MM.1S (cell line): Measurements from ENCODE around the gene KDF1.

ENCODE experiments used
- DNase-seq: peaks from one replicate; pipeline ENCODE4 v3.0.0-alpha.2; 2015
- H2AFZ ChIP-seq: fragments of 300-600 bp; sonication (generic); 2 replicates; pipeline ENCODE4 v1.6.0; 2016; ENCODE audit warnings: antibody characterized with exemption, low read length
- H3F3A ChIP-seq: fragments of 300-600 bp; sonication (generic); 2 replicates; pipeline ENCODE4 v1.6.1; 2016; ENCODE audit warnings: mild to moderate bottlenecking, antibody characterized with exemption, low read length, moderate library complexity, mixed read lengths; ENCODE audit not compliant: insufficient read depth
- H3K27ac ChIP-seq: fragments of 300-600 bp; sonication (generic); 2 replicates; pipeline ENCODE4 v1.5.1; 2016; ENCODE audit warnings: mild to moderate bottlenecking, low read length
- H3K27me3 ChIP-seq: fragments of 300-600 bp; sonication (generic); replicated peaks from 2 replicates; pipeline ENCODE4 v1.6.0; 2016; ENCODE audit warnings: low read length; ENCODE audit not compliant: insufficient read depth
- H3K36me3 ChIP-seq: fragments of 300-600 bp; sonication (generic); replicated peaks from 2 replicates; pipeline ENCODE4 v1.6.1; 2016; ENCODE audit warnings: mild to moderate bottlenecking, low read length, mixed read lengths; ENCODE audit not compliant: insufficient read depth
- H3K4me1 ChIP-seq: fragments of 300-600 bp; sonication (generic); 2 replicates; pipeline ENCODE4 v1.6.1; 2016; ENCODE audit warnings: low read length, mixed read lengths
- H3K4me2 ChIP-seq: fragments of 300-600 bp; sonication (generic); 2 replicates; pipeline ENCODE4 v1.6.0; 2016; ENCODE audit warnings: low read depth, low read length
- H3K4me3 ChIP-seq: fragments of 300-600 bp; sonication (generic); 2 replicates; pipeline ENCODE4 v1.5.1; 2016; ENCODE audit warnings: low read length, mixed read lengths
- H3K79me2 ChIP-seq: fragments of 300-600 bp; sonication (generic); 2 replicates; pipeline ENCODE4 v1.6.1; 2016; ENCODE audit warnings: mixed run types, low read length, mixed read lengths
- H3K9ac ChIP-seq: fragments of 300-600 bp; sonication (generic); 2 replicates; pipeline ENCODE4 v1.6.1; 2016; ENCODE audit warnings: low read length, mixed read lengths
- H3K9me2 ChIP-seq: fragments of 300-600 bp; sonication (generic); replicated peaks from 2 replicates; pipeline ENCODE4 v1.6.1; 2016; ENCODE audit warnings: mild to moderate bottlenecking, low read length, mixed read lengths; ENCODE audit not compliant: insufficient read depth
- H3K9me3 ChIP-seq: fragments of 300-600 bp; sonication (generic); replicated peaks from 2 replicates; pipeline ENCODE4 v1.6.1; 2016; ENCODE audit warnings: mild to moderate bottlenecking, low read length, mixed read lengths; ENCODE audit not compliant: insufficient read depth
- H4K20me1 ChIP-seq: fragments of 300-600 bp; sonication (generic); 2 replicates; pipeline ENCODE4 v1.6.1; 2016; ENCODE audit warnings: mild to moderate bottlenecking, low read length, moderate library complexity, mixed read lengths; ENCODE audit not compliant: insufficient read depth
- CTCF ChIP-seq: fragments of 300-600 bp; sonication (generic); IDR thresholded peaks from 2 replicates; pipeline ENCODE4 v1.5.1; 2016; ENCODE audit warnings: antibody characterized with exemption, low read length, mixed read lengths
- EZH2 ChIP-seq: fragments of 300-600 bp; sonication (generic); optimal IDR thresholded peaks from 2 replicates; pipeline ENCODE3; 2017; ENCODE audit warnings: low read depth, mild to moderate bottlenecking, antibody characterized with exemption, low read length, mixed read lengths
- EZH2phosphoT487 ChIP-seq: fragments of 300-600 bp; sonication (generic); IDR thresholded peaks from 2 replicates; pipeline ENCODE4 v1.6.1; 2018; ENCODE audit warnings: antibody characterized with exemption, low read length

Gene KDF1

GRCh38 chr1:26922431-26922729, 37.9 kb downstream of the KDF1 start:
- peak overlapping the region; percentile 91 for H3K4me2 ChIP-seq
- 0 out of 2 replicates have a peak, but pooled peaks cover 4% of the 10 kb centered on the region for H3K36me3 ChIP-seq
- no peaks in the 10 kb centered on the region for H3F3A ChIP-seq
- H3K27ac ChIP-seq = no peak overlapping the region
- H4K20me1 ChIP-seq = no peaks in the 10 kb centered on the region
- H3K9ac ChIP-seq = peak overlapping the region; percentile 88
- no peak overlapping the region for H2AFZ ChIP-seq
- peaks cover 48% of the 10 kb centered on the region for H3K79me2 ChIP-seq
- peak overlapping the region; percentile 87 for H3K4me3 ChIP-seq
- DNase-seq = no peak
- TF ChIP-seq CTCF (no peak), EZH2 (no peak), EZH2phosphoT487 (no peak)
- H3K4me1 ChIP-seq = peaks cover 15% of the 10 kb centered on the region
- H3K27me3 ChIP-seq = no peaks in the 10 kb centered on the region
- H3K9me2 ChIP-seq = no peaks in the 10 kb centered on the region
- no peaks in the 10 kb centered on the region for H3K9me3 ChIP-seq

DNA sequence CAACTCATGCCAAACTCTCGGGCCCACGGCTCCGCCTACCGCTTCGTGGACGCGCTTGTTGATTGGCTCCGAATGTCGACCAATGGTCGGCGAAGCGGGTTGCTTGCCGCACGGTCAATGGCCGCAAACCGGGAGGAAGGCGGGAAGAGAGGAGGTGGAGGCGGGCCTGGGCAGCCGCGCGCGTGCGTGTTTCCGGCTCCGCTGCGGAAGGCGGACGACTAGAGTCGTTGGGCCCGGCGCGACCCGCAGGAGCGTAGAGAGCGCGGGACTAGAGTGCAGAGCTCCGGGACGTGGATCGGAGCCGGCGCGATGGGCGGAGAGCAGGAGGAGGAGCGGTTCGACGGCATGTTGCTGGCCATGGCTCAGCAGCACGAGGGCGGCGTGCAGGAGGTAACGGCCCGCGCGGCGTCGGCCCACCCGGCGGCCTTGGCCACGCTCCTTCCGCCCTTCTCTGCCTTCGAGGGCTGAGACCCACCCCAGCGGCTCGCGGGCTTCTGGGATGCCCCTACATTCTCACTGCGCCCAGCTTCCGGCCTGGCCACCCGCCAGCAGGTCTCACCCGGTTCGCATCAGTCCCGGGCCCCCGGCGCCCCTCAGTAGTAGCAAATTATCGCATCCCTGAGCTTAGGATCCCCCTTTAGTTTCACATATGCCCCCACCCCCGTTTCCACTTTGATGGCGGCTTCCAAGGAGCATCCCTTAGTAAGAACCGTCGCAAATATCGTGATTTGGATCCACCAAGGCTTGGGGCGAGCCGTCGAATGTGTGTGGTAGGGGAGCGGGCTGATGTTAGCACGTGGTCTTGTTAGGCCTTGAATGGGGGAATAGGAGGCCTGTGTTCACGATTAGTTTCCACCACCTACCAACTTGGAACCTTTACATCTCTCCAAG, 38.5 kb downstream of the KDF1 start, which contains the start of gene NUDC:
Gene NUDC (plus strand): TSS at position 204 of the 891 bp plus-strand sequence. CDS start 106 bp downstream, at position 310.
- H2AFZ ChIP-seq = peak within 1 kb of the TSS; percentile 86
- H3K27ac ChIP-seq = peak within 1 kb of the TSS; percentile 39; the same call in 1 of the 2 replicates
- H3K36me3 ChIP-seq = 0 out of 2 replicates have a peak, but pooled peaks cover 4% of the 10 kb centered on the region
- H3K4me1 ChIP-seq = peaks cover 15% of the 10 kb centered on the region
- DNase-seq = peak; percentile 99
- TF ChIP-seq EZH2phosphoT487 (no peak), EZH2 (no peak), CTCF (no peak)
- H3K4me2 ChIP-seq = peak within 1 kb of the TSS; percentile 91
- H3K9me3 ChIP-seq = no peaks in the 10 kb centered on the region
- peak within 1 kb of the TSS; percentile 88 for H3K9ac ChIP-seq
- H4K20me1 ChIP-seq = no peaks in the 10 kb centered on the region
- no peaks in the 10 kb centered on the region for H3K27me3 ChIP-seq
- no peaks in the 10 kb centered on the region for H3F3A ChIP-seq
- peak within 1 kb of the TSS; percentile 87 for H3K4me3 ChIP-seq
- peaks cover 42% of the 10 kb centered on the region for H3K79me2 ChIP-seq
- H3K9me2 ChIP-seq = no peaks in the 10 kb centered on the region

DNA sequence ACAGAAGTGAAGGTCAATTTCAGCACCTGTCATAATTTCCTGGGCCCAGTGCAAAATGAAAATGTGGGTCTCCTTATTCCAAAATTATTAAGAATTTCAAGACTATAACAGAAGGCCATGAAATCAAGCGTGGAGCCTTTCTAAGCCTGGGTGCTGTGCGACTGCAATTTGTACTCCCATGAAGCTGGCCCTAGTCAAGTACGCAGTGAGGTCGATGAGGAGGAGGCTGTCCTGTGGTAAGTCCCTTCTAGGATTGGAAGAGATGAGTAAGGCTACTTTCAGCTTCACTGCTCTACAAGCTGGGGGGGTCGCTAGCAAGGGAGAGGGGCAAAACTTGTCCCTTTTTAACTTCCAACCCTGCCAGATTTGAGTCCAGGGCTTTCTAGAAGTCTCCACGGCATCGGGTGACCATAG, 39.1 kb downstream of the KDF1 start:
- TF ChIP-seq EZH2 = no peak
- TF ChIP-seq CTCF = no peak
- no peak for TF ChIP-seq EZH2phosphoT487
- Histone ChIP-seq H3K9ac (peak overlapping the region; percentile 30; the same call in 1 of the 2 replicates), H3K27me3 (no peaks in the 10 kb centered on the region)

More for the DNA sequence above, 39.1 kb downstream of the KDF1 start:
- H3K27ac ChIP-seq = peak overlapping the region; percentile 39; the same call in 1 of the 2 replicates
- H3K9me3 ChIP-seq = no peaks in the 10 kb centered on the region
- peak overlapping the region; percentile 87 for H3K4me3 ChIP-seq
- H3K9me2 ChIP-seq = no peaks in the 10 kb centered on the region
- H3K36me3 ChIP-seq = 0 out of 2 replicates have a peak, but pooled peaks cover 4% of the 10 kb centered on the region
- H2AFZ ChIP-seq = peak overlapping the region; percentile 86
- H3K79me2 ChIP-seq = peaks cover 36% of the 10 kb centered on the region
- H3K4me2 ChIP-seq = peak overlapping the region; percentile 91
- no peaks in the 10 kb centered on the region for H3F3A ChIP-seq
- no peaks in the 10 kb centered on the region for H4K20me1 ChIP-seq
- DNase-seq = no peak
- H3K4me1 ChIP-seq = peaks cover 15% of the 10 kb centered on the region
